T-helper 1 cell treated with Interleukin-12 subunit alpha and Interleukin-12 subunit beta and Interleukin-4 antibody, amounts not matched to agents 30 μg/mL and 1 μg/mL, for 36 hours (primary cell): ENCODE measurements around the gene GHR.
A peak's percentile ranks its signal among the peaks of the same experiment; 100 is the strongest.
"Not testable (repeated sequence)": the region's sequence is repeated elsewhere in the genome, so short reads cannot be mapped to it uniquely, and the experiment has no call there.

ENCODE experiments used
- H3K27ac Mint-ChIP-seq: one replicate; pipeline ENCODE4 v1.8.0; 2021; ENCODE audit warnings: mild to moderate bottlenecking, mixed read lengths
- H3K27me3 Mint-ChIP-seq: one replicate; pipeline ENCODE4 v1.8.0; 2021; ENCODE audit warnings: low read depth, mixed read lengths
- H3K36me3 Mint-ChIP-seq: one replicate; pipeline ENCODE4 v1.8.0; 2021; ENCODE audit warnings: low read depth, mixed read lengths
- H3K4me1 Mint-ChIP-seq: one replicate; pipeline ENCODE4 v1.8.0; 2021; ENCODE audit warnings: low read depth, mixed read lengths
- H3K4me3 Mint-ChIP-seq: one replicate; pipeline ENCODE4 v1.8.0; 2021; ENCODE audit warnings: mild to moderate bottlenecking, moderate library complexity, mixed read lengths
- H3K9me3 Mint-ChIP-seq: one replicate; pipeline ENCODE4 v1.8.0; 2021; ENCODE audit warnings: mixed read lengths

GHR gene

DNA sequence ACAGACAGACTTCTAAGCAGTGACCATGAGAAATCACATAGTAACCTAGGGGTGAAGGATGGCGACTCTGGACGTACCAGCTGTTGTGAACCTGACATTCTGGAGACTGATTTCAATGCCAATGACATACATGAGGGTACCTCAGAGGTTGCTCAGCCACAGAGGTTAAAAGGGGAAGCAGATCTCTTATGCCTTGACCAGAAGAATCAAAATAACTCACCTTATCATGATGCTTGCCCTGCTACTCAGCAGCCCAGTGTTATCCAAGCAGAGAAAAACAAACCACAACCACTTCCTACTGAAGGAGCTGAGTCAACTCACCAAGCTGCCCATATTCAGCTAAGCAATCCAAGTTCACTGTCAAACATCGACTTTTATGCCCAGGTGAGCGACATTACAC, 295.4 kb downstream of the GHR start:
- Mint-ChIP-seq H3K27ac (no peak overlapping the region), H3K36me3 (no peaks in the 10 kb centered on the region), H3K27me3 (peaks cover 48% of the 10 kb centered on the region), H3K9me3 (no peaks in the 10 kb centered on the region), H3K4me1 (peaks cover 20% of the 10 kb centered on the region), H3K4me3 (peak overlapping the region; percentile 25)

DNA sequence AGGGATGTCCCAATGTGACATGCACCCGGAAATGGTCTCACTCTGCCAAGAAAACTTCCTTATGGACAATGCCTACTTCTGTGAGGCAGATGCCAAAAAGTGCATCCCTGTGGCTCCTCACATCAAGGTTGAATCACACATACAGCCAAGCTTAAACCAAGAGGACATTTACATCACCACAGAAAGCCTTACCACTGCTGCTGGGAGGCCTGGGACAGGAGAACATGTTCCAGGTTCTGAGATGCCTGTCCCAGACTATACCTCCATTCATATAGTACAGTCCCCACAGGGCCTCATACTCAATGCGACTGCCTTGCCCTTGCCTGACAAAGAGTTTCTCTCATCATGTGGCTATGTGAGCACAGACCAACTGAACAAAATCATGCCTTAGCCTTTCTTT, 295.8 kb downstream of the GHR start:
- peaks cover 48% of the 10 kb centered on the region for H3K27me3 Mint-ChIP-seq
- H3K4me1 Mint-ChIP-seq = peaks cover 20% of the 10 kb centered on the region
- H3K27ac Mint-ChIP-seq = no peak overlapping the region
- H3K4me3 Mint-ChIP-seq = peak overlapping the region; percentile 25
- H3K36me3 Mint-ChIP-seq = no peaks in the 10 kb centered on the region
- H3K9me3 Mint-ChIP-seq = no peaks in the 10 kb centered on the region

DNA sequence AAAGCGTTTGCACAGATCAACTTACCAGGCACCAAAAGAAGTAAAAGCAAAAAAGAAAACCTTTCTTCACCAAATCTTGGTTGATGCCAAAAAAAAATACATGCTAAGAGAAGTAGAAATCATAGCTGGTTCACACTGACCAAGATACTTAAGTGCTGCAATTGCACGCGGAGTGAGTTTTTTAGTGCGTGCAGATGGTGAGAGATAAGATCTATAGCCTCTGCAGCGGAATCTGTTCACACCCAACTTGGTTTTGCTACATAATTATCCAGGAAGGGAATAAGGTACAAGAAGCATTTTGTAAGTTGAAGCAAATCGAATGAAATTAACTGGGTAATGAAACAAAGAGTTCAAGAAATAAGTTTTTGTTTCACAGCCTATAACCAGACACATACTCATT, 297.0 kb downstream of the GHR start:
- Mint-ChIP-seq H3K4me3 (peak overlapping the region; percentile 14), H3K27ac (no peak overlapping the region), H3K4me1 (peaks cover 20% of the 10 kb centered on the region), H3K27me3 (peaks cover 50% of the 10 kb centered on the region), H3K9me3 (no peaks in the 10 kb centered on the region), H3K36me3 (no peaks in the 10 kb centered on the region)

DNA sequence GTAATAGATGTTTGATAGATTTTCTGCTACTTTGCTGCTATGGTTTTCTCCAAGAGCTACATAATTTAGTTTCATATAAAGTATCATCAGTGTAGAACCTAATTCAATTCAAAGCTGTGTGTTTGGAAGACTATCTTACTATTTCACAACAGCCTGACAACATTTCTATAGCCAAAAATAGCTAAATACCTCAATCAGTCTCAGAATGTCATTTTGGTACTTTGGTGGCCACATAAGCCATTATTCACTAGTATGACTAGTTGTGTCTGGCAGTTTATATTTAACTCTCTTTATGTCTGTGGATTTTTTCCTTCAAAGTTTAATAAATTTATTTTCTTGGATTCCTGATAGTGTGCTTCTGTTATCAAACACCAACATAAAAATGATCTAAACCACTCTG, 298.2 kb downstream of the GHR start:
- Mint-ChIP-seq H3K27me3 (peaks cover 53% of the 10 kb centered on the region), H3K4me3 (no peak overlapping the region), H3K36me3 (no peaks in the 10 kb centered on the region), H3K27ac (no peak overlapping the region), H3K9me3 (no peaks in the 10 kb centered on the region), H3K4me1 (peaks cover 20% of the 10 kb centered on the region)

DNA sequence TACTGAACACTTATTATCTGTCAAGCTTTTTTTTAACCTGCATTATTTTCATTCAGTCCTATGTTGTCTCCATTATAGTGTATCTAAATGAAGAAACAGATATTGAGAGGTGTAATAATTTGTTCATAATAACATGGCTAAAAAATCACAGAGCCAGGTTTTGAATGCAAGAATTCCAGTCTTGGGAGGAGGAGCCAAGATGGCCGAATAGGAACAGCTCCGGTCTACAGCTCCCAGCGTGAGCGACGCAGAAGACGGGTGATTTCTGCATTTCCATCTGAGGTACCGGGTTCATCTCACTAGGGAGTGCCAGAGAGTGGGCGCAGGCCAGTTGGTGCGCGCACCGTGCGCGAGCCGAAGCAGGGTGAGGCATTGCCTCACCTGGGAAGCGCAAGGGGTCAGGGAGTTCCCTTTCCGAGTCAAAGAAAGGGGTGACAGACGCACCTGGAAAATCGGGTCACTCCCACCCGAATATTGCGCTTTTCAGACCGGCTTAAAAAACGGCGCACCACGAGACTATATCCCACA, 311.4 kb downstream of the GHR start:
- H3K27ac Mint-ChIP-seq, H3K9me3 Mint-ChIP-seq, H3K27me3 Mint-ChIP-seq, H3K36me3 Mint-ChIP-seq, H3K4me3 Mint-ChIP-seq, H3K4me1 Mint-ChIP-seq: not testable (repeated sequence)

DNA sequence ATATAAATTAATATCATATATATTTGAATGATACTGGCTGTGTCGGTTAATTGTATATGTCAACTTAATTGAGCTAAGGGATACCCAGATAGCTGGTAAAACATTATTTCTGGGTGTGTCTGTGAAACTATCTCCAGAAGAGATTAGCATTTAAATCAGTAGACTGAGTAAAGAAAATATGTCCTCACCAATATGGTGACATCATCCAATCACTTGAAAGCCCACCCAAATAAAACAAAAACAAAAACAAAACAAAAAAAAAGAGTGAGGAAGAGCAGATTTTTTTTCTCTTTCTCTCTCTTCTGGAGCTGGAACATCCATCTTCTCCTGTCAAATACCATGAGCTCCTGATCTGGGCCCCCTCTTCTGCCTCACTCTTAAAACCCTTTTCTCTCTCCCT, 317.7 kb downstream of the GHR start:
- H3K4me1 Mint-ChIP-seq = no peaks in the 10 kb centered on the region
- no peaks in the 10 kb centered on the region for H3K27me3 Mint-ChIP-seq
- H3K27ac Mint-ChIP-seq = no peak overlapping the region
- no peak overlapping the region for H3K4me3 Mint-ChIP-seq
- peaks cover 3% of the 10 kb centered on the region for H3K36me3 Mint-ChIP-seq
- peaks cover 3% of the 10 kb centered on the region for H3K9me3 Mint-ChIP-seq

DNA sequence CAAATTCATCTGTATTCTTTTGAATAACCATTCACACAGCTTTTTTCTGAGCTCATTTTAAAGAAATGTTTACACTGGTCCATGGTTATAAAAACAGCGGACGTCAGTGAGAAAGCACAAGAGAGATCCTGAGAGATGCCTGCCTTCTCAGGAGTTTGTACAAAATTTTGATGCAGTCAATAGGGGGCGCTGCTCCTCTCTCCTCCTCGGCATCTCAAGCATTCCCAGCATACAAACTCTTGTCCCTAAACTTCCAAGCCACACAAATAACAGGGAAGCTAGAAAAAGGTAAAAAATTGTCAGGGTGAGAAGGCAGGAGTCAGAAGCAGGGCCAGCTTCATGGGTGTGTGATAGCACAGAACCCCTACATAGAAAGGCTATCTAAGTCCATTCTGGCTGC, 322.2 kb downstream of the GHR start:
- Mint-ChIP-seq H3K4me1 (peaks cover 2% of the 10 kb centered on the region), H3K36me3 (peaks cover 3% of the 10 kb centered on the region), H3K27ac (no peak overlapping the region), H3K9me3 (peaks cover 3% of the 10 kb centered on the region), H3K4me3 (no peak overlapping the region), H3K27me3 (no peaks in the 10 kb centered on the region)

DNA sequence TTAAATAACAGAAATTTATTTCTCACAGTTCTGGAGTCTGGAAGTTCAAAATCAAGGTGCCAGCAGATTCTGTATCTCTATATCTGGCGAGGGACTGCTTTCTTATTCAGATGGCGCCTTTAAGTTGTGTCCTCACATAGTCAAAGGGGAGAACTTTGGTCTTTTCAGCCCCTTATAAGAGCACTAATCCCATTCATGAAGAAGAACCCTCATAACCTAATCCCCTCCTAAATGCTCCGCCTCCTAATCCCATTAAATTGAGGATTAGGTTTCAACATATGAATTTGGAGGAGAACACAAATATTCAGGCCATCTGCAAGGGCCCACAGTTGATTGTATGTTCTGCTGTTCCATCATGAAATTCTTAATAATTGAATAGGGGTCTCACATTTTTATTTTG, 322.6 kb downstream of the GHR start:
- no peak overlapping the region for H3K4me3 Mint-ChIP-seq
- H3K36me3 Mint-ChIP-seq = peaks cover 3% of the 10 kb centered on the region
- no peaks in the 10 kb centered on the region for H3K27me3 Mint-ChIP-seq
- H3K4me1 Mint-ChIP-seq = peaks cover 2% of the 10 kb centered on the region
- no peak overlapping the region for H3K27ac Mint-ChIP-seq
- H3K9me3 Mint-ChIP-seq = peaks cover 3% of the 10 kb centered on the region

DNA sequence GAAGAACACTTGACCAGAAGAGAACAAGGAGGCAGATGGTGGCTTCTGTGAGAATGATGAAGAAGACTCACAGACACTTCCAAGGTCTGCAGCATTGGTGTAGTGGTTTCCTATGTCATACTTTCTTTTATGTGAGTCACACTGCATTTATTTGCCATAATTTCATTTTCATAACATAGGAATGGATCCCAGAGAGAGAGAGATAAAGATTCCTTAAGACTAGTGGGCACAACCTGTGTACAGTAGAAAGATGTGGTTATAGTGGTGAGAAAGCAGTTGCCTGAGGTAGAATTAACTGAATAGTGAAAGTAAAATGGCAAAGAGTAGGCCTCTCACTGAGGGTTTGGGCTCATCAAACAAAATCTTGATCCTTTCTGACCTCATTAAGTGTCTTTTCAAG, 325.8 kb downstream of the GHR start:
- peaks cover 2% of the 10 kb centered on the region for H3K4me1 Mint-ChIP-seq
- no peaks in the 10 kb centered on the region for H3K9me3 Mint-ChIP-seq
- H3K27me3 Mint-ChIP-seq = no peaks in the 10 kb centered on the region
- H3K36me3 Mint-ChIP-seq = no peaks in the 10 kb centered on the region
- no peak overlapping the region for H3K27ac Mint-ChIP-seq
- no peak overlapping the region for H3K4me3 Mint-ChIP-seq

DNA sequence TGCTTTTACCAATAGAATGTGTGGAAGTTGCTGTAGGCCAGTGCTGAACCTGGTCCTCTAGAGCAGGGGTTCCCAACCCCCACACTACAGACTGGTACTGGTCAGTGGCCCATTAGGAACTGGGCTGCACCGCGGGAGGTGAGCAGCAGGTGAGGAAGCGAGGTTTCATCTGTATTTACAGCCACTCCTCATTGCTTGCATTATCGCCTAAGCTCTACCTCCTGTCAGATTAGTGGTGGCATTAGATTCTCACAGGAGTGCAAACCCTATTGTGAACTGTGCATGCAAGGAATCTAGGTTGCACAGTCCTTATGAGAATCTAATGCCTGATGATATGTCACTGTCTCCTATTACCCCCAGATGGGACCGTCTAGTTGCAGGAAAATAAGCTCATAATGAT, 327.3 kb downstream of the GHR start:
- H3K4me1 Mint-ChIP-seq = peaks cover 2% of the 10 kb centered on the region
- H3K9me3 Mint-ChIP-seq = no peaks in the 10 kb centered on the region
- no peak overlapping the region for H3K4me3 Mint-ChIP-seq
- H3K36me3 Mint-ChIP-seq = no peaks in the 10 kb centered on the region
- H3K27ac Mint-ChIP-seq = no peak overlapping the region
- peaks cover 4% of the 10 kb centered on the region for H3K27me3 Mint-ChIP-seq

DNA sequence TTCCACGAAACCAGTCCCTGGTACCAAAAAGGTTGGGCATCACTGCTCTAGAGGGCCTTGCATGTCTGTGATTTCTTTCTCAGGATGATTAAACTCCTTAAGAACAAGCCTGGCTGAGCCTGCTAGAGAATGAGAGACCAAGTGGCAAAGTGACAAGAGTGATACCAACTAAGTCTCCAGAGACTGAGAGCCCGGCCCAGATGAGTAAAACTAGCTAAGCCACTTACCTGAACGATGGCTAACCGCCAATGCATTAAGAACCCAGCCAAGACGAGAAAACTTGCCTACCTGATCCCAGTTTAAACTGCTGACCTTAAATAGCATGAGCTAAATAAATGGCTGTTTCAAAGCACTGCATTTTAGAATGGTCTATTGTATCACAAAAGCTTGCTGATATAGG, 327.8 kb downstream of the GHR start:
- no peak overlapping the region for H3K4me3 Mint-ChIP-seq
- no peak overlapping the region for H3K27ac Mint-ChIP-seq
- H3K9me3 Mint-ChIP-seq = no peaks in the 10 kb centered on the region
- H3K27me3 Mint-ChIP-seq = peaks cover 7% of the 10 kb centered on the region
- H3K36me3 Mint-ChIP-seq = no peaks in the 10 kb centered on the region
- H3K4me1 Mint-ChIP-seq = peaks cover 2% of the 10 kb centered on the region

DNA sequence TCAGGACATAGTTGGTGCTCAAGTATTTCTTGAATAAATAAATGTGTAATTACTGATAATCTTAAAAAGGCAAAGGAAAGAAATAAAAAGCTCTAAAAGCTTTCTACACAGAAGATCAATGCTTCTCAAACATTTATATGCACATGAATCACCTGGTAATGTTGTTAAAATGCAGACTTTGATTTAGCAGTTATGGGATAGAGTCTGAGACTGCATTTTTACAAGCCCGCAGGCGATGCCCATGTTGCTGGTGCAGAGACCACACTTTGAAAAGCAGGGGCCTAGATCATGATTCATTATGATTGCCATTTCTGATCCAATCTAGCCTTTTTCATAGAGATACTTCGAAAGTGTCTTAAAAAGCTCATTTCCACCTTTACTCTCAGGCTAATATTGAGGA, 329.9 kb downstream of the GHR start:
- no peak overlapping the region for H3K4me3 Mint-ChIP-seq
- H3K27ac Mint-ChIP-seq = no peak overlapping the region
- peaks cover 13% of the 10 kb centered on the region for H3K4me1 Mint-ChIP-seq
- H3K36me3 Mint-ChIP-seq = no peaks in the 10 kb centered on the region
- peaks cover 19% of the 10 kb centered on the region for H3K27me3 Mint-ChIP-seq
- no peaks in the 10 kb centered on the region for H3K9me3 Mint-ChIP-seq

DNA sequence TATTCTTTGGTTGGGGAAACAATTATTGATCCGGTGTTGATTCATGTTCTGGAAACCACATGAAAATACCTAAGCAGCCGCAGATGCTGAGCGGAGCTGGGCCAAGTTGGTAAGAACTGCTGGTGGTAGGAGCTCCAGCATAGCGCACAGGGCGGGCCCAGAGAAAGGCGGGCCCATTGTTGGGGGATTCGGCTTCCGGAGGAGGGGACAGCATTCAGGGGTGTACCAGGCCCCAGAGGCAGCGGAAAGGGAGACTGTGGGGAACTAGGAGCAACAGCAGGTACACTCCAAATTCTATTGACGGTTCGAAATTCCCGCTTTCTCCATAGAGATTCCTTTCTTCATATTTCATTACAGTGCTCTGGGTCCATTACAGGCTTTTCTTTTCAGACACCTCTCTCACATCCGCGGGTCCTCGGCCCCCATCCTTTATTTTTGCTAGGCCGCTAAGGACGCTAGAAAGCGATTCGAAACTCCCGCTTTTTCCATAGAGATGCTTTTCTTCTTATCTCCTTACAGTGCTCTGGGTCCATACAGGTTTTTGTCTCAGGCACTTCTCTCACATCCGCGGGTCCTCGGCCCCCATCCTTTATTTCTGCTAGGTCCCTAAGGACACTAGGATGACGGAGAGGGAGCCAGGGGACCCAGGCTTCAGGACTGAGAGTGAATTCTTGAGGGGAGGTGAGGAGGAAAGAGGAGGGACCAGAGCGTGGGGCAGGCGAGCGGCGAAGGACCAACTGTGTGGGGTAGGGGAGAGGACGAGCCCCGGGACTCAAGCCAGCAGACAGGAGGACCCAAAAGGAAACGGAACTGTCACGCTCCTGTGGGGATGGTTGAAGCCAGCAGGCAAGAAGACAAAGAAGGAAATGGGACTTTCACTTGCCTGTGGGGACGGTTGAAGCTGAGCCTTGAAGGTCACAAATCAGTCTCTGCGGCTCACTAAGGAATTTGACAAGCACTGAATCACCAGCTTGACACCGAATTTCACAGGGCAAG, 333.7 kb downstream of the GHR start, which contains the start of gene CCDC152:
Gene CCDC152, plus strand, starts transcription at position 213 of the 996 bp plus-strand sequence. CDS start 2,304 bp downstream, outside the sequence.
- Mint-ChIP-seq H3K4me3 (peak within 1 kb of the TSS; percentile 82), H3K9me3 (no peaks in the 10 kb centered on the region), H3K27me3 (peaks cover 19% of the 10 kb centered on the region), H3K36me3 (no peaks in the 10 kb centered on the region), H3K27ac (peak within 1 kb of the TSS; percentile 39), H3K4me1 (peaks cover 10% of the 10 kb centered on the region)

DNA sequence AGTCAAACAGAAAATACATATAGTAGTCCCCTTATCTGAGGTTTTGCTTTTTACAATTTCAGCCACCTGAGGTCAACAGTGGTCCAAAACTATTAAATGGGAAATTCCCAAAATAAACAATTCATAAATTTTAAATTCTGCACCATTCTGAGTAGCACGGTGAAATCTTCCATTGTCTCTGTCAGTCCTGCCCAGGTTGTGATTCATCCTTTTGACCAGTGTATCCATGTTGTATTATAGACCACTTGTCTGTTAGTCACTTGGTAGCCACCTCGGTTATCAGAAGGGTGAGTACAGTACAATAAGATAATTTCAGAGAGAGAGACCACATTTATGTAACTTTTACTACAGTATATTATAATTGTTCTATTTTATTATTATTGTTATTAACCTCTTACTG, 336.2 kb downstream of the GHR start:
- Mint-ChIP-seq H3K4me1 (peaks cover 10% of the 10 kb centered on the region), H3K36me3 (no peaks in the 10 kb centered on the region), H3K4me3 (no peak overlapping the region), H3K9me3 (no peaks in the 10 kb centered on the region), H3K27ac (no peak overlapping the region), H3K27me3 (peaks cover 19% of the 10 kb centered on the region)

DNA sequence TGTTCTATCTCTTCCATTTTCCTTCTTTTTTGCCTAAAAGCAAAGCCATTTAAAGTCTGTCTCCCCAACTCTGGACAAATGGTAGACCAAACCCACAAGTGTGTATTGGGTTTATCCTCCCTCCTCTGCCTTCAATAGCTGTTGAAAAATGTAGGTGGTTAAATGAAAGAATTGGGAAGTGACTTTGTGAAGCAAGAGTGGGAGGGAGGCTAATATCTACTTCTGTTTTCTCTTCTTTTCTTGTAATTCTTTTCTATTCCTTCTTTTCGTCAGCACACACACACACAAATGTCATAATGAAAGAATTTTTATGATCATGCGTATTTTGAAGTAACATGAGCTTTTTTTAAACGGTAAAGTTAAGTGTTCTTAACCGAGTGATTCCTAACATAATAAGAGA, 337.2 kb downstream of the GHR start:
- no peak overlapping the region for H3K4me3 Mint-ChIP-seq
- peaks cover 10% of the 10 kb centered on the region for H3K4me1 Mint-ChIP-seq
- H3K9me3 Mint-ChIP-seq = no peaks in the 10 kb centered on the region
- no peak overlapping the region for H3K27ac Mint-ChIP-seq
- H3K36me3 Mint-ChIP-seq = no peaks in the 10 kb centered on the region
- H3K27me3 Mint-ChIP-seq = peaks cover 16% of the 10 kb centered on the region
